ENCODE results near the gene TUSC2.

GRCh38 chr3:50278123-50278879 lies 49.7 kb downstream of the TUSC2 start:
- no peak for TF ChIP-seq CTCF (conservative IDR thresholded peaks at IDR 0.05; ENCODE audit: low read depth in 2 of 2)
- no peak for TF ChIP-seq CREB1 (CRISPR knock-in tag; IDR thresholded peaks at IDR 0.05; ENCODE audit: low read depth)
- no peak for TF ChIP-seq EZH2 (IDR thresholded peaks at IDR 0.05; ENCODE audit: low read depth, unreplicated experiment)
- no peak for TF ChIP-seq POLR2AphosphoS5 (IDR thresholded peaks at IDR 0.05; ENCODE audit: low read depth)
- TF ChIP-seq NANOG (IDR thresholded peaks at IDR 0.05; ENCODE audit: borderline replicate concordance) = no peak
- no peak for TF ChIP-seq ETS1 (IDR thresholded peaks at IDR 0.05)
- no peak for TF ChIP-seq JUNB (IDR thresholded peaks at IDR 0.05; ENCODE audit: unreplicated experiment)
- no peak for TF ChIP-seq REST (IDR thresholded peaks at IDR 0.05; ENCODE audit: unreplicated experiment)
- no peak for TF ChIP-seq EZH2phosphoT487 (IDR thresholded peaks at IDR 0.05; ENCODE audit: unreplicated experiment)

All from GM23338 (cell line).